Keratinocyte (primary cell): ENCODE data around the gene INSL6. TPM values are rescaled to one million over a fixed set of nuclear protein-coding genes. Genes with fewer than 3 reads are reported as not detected.
A peak's percentile ranks its signal among the peaks of the same experiment; 100 is the strongest.

Source experiments
- DNase-seq: peaks from one replicate; pipeline ENCODE4 v3.0.0-alpha.2; 2011; ENCODE audit warnings: low read depth, missing footprints, low spot score
- FAIRE-seq: peaks from 2 replicates; lab custom pipeline; 2011; peaks lifted over from hg19 to GRCh38; lab: Jason Lieb, UNC
- H2AFZ ChIP-seq: 2 replicates; pipeline ENCODE4 v1.6.0; 2012; ENCODE audit warnings: low read length, control low read depth, inconsistent platforms; ENCODE audit not compliant: control insufficient read depth
- H3K27ac ChIP-seq: 2 replicates; pipeline ENCODE4 v1.5.1; 2011; ENCODE audit warnings: low read length; ENCODE audit not compliant: control insufficient read depth, insufficient read depth
- H3K27me3 ChIP-seq: 3 replicates; pipeline ENCODE4 v1.6.0; 2011; ENCODE audit warnings: low read length; ENCODE audit not compliant: control insufficient read depth, insufficient read depth; ENCODE audit errors: extremely low read depth
- H3K36me3 ChIP-seq, 2 experiments: 2 replicates in 1 of 2; 3 replicates in 1 of 2; pipeline ENCODE4 v1.5.1; 2011; ENCODE audit warnings: low read length in 2 of 2, mild to moderate bottlenecking in 1 of 2; ENCODE audit not compliant: control insufficient read depth in 2 of 2, insufficient read depth in 2 of 2; ENCODE audit errors: extremely low read depth in 1 of 2
- H3K4me1 ChIP-seq: 3 replicates; pipeline ENCODE4 v1.5.1; 2011; ENCODE audit warnings: low read length; ENCODE audit not compliant: control insufficient read depth, insufficient read depth; ENCODE audit errors: extremely low read depth
- H3K4me2 ChIP-seq: 3 replicates; pipeline ENCODE4 v1.6.0; 2011; ENCODE audit warnings: low read depth, low read length; ENCODE audit not compliant: control insufficient read depth, insufficient read depth; ENCODE audit errors: extremely low read depth
- H3K4me3 ChIP-seq, 3 experiments: fragments of 200-600 bp in 1 of 3; sonication (generic) in 1 of 3; 2 replicates in 2 of 3; 3 replicates in 1 of 3; pipeline ENCODE4 v1.5.1; 2011 to 2016; ENCODE audit warnings: low read length in 3 of 3, mild to moderate bottlenecking in 3 of 3, control low read depth in 2 of 3, inconsistent platforms in 1 of 3, low read depth in 1 of 3, mixed read lengths in 1 of 3, mixed run types in 1 of 3, moderate library complexity in 1 of 3; ENCODE audit not compliant: control insufficient read depth in 2 of 3, insufficient read depth in 2 of 3; ENCODE audit errors: extremely low read depth in 1 of 3
- H3K79me2 ChIP-seq: 2 replicates; pipeline ENCODE4 v1.6.0; 2012; ENCODE audit warnings: low read length; ENCODE audit not compliant: control insufficient read depth, insufficient read depth
- H3K9ac ChIP-seq: 3 replicates; pipeline ENCODE4 v1.6.0; 2011; ENCODE audit warnings: low read length; ENCODE audit not compliant: control insufficient read depth, insufficient read depth; ENCODE audit errors: extremely low read depth
- H3K9me1 ChIP-seq: 3 replicates; pipeline ENCODE4 v1.6.0; 2011; ENCODE audit warnings: low read length; ENCODE audit not compliant: control insufficient read depth, insufficient read depth; ENCODE audit errors: extremely low read depth
- H3K9me3 ChIP-seq: 2 replicates; pipeline ENCODE4 v1.5.1; 2012; ENCODE audit warnings: low read depth, low read length; ENCODE audit not compliant: control insufficient read depth
- H4K20me1 ChIP-seq: 3 replicates; pipeline ENCODE4 v1.6.0; 2011; ENCODE audit warnings: low read length; ENCODE audit not compliant: control insufficient read depth, insufficient read depth; ENCODE audit errors: extremely low read depth
- CTCF ChIP-seq, 3 experiments: IDR thresholded peaks in 1 of 3; conservative IDR thresholded peaks in 1 of 3; optimal IDR thresholded peaks in 1 of 3; 2 replicates in 2 of 3; 3 replicates in 1 of 3; pipeline versions ENCODE3 to v1.5.1; 2011; ENCODE audit warnings: low read length in 3 of 3, mild to moderate bottlenecking in 3 of 3, moderate library complexity in 2 of 3, control low read depth in 1 of 3, inconsistent platforms in 1 of 3; ENCODE audit not compliant: insufficient read depth in 2 of 3; ENCODE audit errors: extremely low read depth in 1 of 3
- EZH2 ChIP-seq: IDR thresholded peaks from one replicate; pipeline ENCODE4 v1.6.1; 2012; ENCODE audit warnings: inconsistent platforms, mild to moderate bottlenecking, low read length, moderate library complexity
- dilution Hi-C: fragments of 300-500 bp; cut with MboI; formaldehyde crosslinking; loops from one replicate; pipeline ENCODE4 v1.7.0; 2020; ENCODE audit warnings: low sequenced_read_pairs; ENCODE audit not compliant: extremely low pct_ligation_motif_present
- polyA minus RNA-seq, 3 experiments: library from RNA; depleted of rRNA, polyadenylated mRNA; stranded (reverse); fragments of >200 nt; gene quantifications; 1 replicate in 1 of 3; 2 replicates in 1 of 3; 3 replicates in 1 of 3; pipeline ENCODE4 v1.2.3, GENCODE V29; 2011
- polyA plus RNA-seq, 5 experiments: library from polyadenylated mRNA; depleted of rRNA in 3 of 5; stranded (reverse) in 3 of 5; stranded (forward) in 1 of 5; unstranded in 1 of 5; fragments of >200 nt; gene quantifications; 1 replicate in 1 of 5; 2 replicates in 3 of 5; 3 replicates in 1 of 5; pipeline versions ENCODE4 v1.2.1 to v1.2.3, GENCODE V29; 2011 to 2012; ENCODE audit warnings: missing spikeins in 2 of 5, low read depth in 1 of 5, low replicate concordance in 1 of 5

The INSL6 gene
- polyA plus RNA-seq, result not detected in 3 replicates
- not detected for polyA plus RNA-seq (2011; ENCODE audit: low read depth)
- polyA plus RNA-seq (2011; cell fraction: cytosol; rRNA removed), result not detected in 2 replicates
- not detected in 2 replicates for polyA plus RNA-seq (2011; cell fraction: nucleus; rRNA removed)
- polyA plus RNA-seq (2012; ENCODE audit: low replicate concordance), result 0.30 TPM in 1 of 2 replicates, not detected in the other
- not detected in 3 replicates for polyA minus RNA-seq
- polyA minus RNA-seq (2011; cell fraction: cytosol; rRNA and poly(A)+ RNA removed), result not detected
- not detected in 2 replicates for polyA minus RNA-seq (2011; cell fraction: nucleus; rRNA and poly(A)+ RNA removed)

GRCh38 chr9:5185220-5185840, at the start of gene INSL6:
TSS of gene INSL6 (minus strand) at chr9:5185639. CDS start at chr9:5185602, 37 bp downstream.
- no peaks in the 10 kb centered on the region for H3K36me3 ChIP-seq
- TF ChIP-seq CTCF (optimal IDR thresholded peaks at IDR 0.05 in 1 of 3, IDR thresholded peaks at IDR 0.05 in 1 of 3, conservative IDR thresholded peaks at IDR 0.05 in 1 of 3; ENCODE audit: extremely low read depth in 1 of 3, insufficient read depth in 2 of 3, low read length in 3 of 3) (no peak), EZH2 (no peak)
- H3K9me3 ChIP-seq, result no peaks in the 10 kb centered on the region
- no peak within 1 kb of the TSS for H3K4me3 ChIP-seq
- no peaks in the 10 kb centered on the region for H3K79me2 ChIP-seq
- DNase-seq (no peak), FAIRE-seq (no peak)
- H3K9ac ChIP-seq, result no peak within 1 kb of the TSS
- dilution Hi-C loops, result no loop called here
- no peaks in the 10 kb centered on the region for H3K9me1 ChIP-seq
- no peak within 1 kb of the TSS for H2AFZ ChIP-seq
- no peak within 1 kb of the TSS for H3K27ac ChIP-seq
- H3K4me1 ChIP-seq, result no peaks in the 10 kb centered on the region
- no peaks in the 10 kb centered on the region for H4K20me1 ChIP-seq
- H3K4me2 ChIP-seq, result no peak within 1 kb of the TSS
- H3K27me3 ChIP-seq, result no peaks in the 10 kb centered on the region

- FAIRE-seq (peak; percentile 23), DNase-seq (no peak)
- H3K4me3 ChIP-seq, result no peak within 1 kb of the TSS
- H3K79me2 ChIP-seq, result no peaks in the 10 kb centered on the region
- H3K9me3 ChIP-seq, result no peaks in the 10 kb centered on the region
- dilution Hi-C loops, result no loop called here
- H3K9me1 ChIP-seq, result no peaks in the 10 kb centered on the region
- H3K4me2 ChIP-seq, result peak within 1 kb of the TSS; percentile 20
- no peaks in the 10 kb centered on the region for H3K36me3 ChIP-seq
- no peak within 1 kb of the TSS for H3K9ac ChIP-seq
- peaks cover 34% of the 10 kb centered on the region for H3K27me3 ChIP-seq
- no peak within 1 kb of the TSS for H2AFZ ChIP-seq
- H3K4me1 ChIP-seq, result peaks cover 9% of the 10 kb centered on the region
- H4K20me1 ChIP-seq, result no peaks in the 10 kb centered on the region
- no peak within 1 kb of the TSS for H3K27ac ChIP-seq
- TF ChIP-seq EZH2, result no peak
- no peak for TF ChIP-seq CTCF (optimal IDR thresholded peaks at IDR 0.05 in 1 of 3, IDR thresholded peaks at IDR 0.05 in 1 of 3, conservative IDR thresholded peaks at IDR 0.05 in 1 of 3; ENCODE audit: extremely low read depth in 1 of 3, insufficient read depth in 2 of 3, low read length in 3 of 3)
Observed at GRCh38 chr9:5231212-5231611, 45.8 kb upstream of the INSL6 start, which contains the start of gene INSL4. TSS of gene INSL4 (plus strand) at chr9:5231419. CDS start at chr9:5231524, 105 bp downstream.
